Measurements from ENCODE around the gene IL12A. TPM values are rescaled to one million over a fixed set of nuclear protein-coding genes. Genes with fewer than 3 reads are reported as not detected.

IL12A gene
- total and polyA plus RNA-seq, 7 donors, result 0.08 to 0.79 (median 0.31) TPM

DNA sequence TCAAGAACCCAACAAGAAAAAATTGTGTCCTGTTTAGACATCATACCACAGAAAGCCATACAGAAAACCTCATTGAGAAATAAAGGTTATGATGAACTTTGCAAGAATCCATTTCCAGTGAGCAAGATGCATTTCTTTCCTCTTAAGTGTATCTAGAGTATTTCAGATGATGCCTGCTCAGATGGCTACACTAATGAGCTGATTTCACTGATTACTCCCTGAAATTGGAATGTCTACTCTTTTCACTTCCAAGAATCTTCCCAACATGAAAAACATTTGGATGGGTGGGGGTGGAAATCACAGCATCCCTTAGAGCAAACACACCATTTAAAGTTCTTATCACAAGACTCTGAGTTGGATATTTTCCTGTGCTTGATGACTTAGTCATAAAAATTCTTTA, 41.4 kb upstream of the IL12A start:
- intact Hi-C loops (cut with DNase I), result no loop called here
- H3K4me3 ChIP-seq, result no peak overlapping the region
- no peak for DNase-seq
- H3K4me1 ChIP-seq, result no peaks in the 10 kb centered on the region
- H3K27ac ChIP-seq, result no peak overlapping the region
- TF ChIP-seq, protein P1, sequence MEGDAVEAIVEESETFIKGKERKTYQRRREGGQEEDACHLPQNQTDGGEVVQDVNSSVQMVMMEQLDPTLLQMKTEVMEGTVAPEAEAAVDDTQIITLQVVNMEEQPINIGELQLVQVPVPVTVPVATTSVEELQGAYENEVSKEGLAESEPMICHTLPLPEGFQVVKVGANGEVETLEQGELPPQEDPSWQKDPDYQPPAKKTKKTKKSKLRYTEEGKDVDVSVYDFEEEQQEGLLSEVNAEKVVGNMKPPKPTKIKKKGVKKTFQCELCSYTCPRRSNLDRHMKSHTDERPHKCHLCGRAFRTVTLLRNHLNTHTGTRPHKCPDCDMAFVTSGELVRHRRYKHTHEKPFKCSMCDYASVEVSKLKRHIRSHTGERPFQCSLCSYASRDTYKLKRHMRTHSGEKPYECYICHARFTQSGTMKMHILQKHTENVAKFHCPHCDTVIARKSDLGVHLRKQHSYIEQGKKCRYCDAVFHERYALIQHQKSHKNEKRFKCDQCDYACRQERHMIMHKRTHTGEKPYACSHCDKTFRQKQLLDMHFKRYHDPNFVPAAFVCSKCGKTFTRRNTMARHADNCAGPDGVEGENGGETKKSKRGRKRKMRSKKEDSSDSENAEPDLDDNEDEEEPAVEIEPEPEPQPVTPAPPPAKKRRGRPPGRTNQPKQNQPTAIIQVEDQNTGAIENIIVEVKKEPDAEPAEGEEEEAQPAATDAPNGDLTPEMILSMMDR (IDR thresholded peaks at IDR 0.05), result no peak
- H3K27me3 ChIP-seq (ENCODE audit: insufficient read depth in 3 of 3, low read length in 2 of 3), result no peaks in the 10 kb centered on the region
- no peak for ATAC-seq
- H3K9me3 ChIP-seq, result no peaks in the 10 kb centered on the region
- H3K36me3 ChIP-seq (ENCODE audit: insufficient read depth in 1 of 2, low read depth in 1 of 2), result no peaks in the 10 kb centered on the region

DNA sequence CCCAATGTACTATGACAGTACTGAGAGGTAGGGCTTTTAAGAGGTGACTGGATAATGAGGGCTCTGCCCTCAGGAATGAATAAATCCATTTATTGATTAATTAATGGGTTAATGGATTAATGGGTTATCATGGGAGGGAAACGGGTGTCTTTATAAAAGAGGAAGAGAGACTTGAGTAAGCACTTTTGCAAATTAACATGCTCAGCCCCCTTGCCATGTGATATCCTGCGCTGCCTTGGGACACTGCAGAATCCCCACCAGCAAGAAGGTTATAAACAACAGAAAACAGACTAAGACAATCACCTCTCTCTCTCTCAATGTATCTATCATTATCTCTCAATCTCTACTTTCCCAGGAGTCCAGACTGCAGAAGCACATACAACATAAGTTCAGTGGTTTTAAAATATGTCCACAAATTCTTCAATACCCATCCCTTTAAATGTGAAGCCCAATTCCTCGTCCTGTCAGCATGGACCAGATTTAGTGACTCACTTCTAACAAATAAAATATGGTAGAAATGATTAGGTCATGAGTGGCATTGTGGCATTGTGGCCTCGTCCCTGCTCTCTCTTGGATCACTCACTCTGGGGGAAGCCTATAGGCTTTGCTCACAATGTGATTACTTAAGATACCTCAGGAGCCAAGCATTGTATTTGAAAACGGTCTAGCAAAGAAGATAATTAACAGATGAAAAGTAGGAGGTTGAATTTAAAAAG, 40.0 kb upstream of the IL12A start:
- H3K27ac ChIP-seq, result no peak overlapping the region
- no peaks in the 10 kb centered on the region for H3K36me3 ChIP-seq (ENCODE audit: insufficient read depth in 1 of 2, low read depth in 1 of 2)
- no peaks in the 10 kb centered on the region for H3K4me1 ChIP-seq
- WGBS, 3 donors, result 60 to 75% (median 64%) methylated on average over 5 of the region's 5 CpGs
- no peaks in the 10 kb centered on the region for H3K9me3 ChIP-seq
- DNase-seq, result no peak
- H3K4me3 ChIP-seq, result no peak overlapping the region
- ATAC-seq, result no peak
- no peaks in the 10 kb centered on the region for H3K27me3 ChIP-seq (ENCODE audit: insufficient read depth in 3 of 3, low read length in 2 of 3)
- TF ChIP-seq, protein P1 (IDR thresholded peaks at IDR 0.05), result no peak
- intact Hi-C loops (cut with DNase I), result no loop called here

DNA sequence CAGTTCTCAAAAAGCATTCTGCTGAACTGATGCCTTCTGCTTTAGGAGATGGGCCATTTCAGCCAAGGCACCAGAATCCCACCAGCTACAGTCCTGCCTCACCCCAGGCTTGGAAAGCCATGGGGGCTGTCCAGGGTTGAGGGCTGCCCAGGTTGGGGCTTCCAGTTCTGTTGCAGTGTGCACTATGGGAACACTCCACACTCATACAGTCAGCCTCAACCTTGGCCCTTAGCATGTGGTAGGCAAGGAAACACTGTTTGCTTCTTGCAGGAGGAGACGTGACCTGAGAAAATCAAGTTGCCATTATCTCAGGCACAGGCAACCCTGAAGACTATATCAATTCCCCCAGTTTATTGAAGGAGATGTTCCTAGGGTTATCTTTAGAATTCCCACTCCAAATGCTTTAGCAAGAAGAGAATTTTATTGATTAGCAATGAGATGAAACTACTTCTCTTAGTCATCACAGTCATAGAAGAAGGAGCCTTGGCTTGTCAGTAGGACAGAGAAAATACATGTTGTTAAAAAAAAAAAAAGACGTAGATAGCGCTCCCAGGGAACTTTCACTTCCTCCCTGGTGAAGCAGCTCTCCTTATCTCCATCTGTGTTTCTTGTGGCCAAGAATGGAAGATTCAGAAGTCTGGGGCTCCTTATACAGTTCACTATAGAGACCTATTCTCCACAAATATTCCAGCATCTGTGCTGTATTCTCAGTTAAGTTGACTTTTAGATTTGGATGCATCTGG, 38.3 kb upstream of the IL12A start:
- intact Hi-C loops (cut with DNase I), result no loop called here
- no peak for ATAC-seq
- 74 to 80% (median 76%) methylated on average over 3 of the region's 3 CpGs for WGBS, 3 donors

DNA sequence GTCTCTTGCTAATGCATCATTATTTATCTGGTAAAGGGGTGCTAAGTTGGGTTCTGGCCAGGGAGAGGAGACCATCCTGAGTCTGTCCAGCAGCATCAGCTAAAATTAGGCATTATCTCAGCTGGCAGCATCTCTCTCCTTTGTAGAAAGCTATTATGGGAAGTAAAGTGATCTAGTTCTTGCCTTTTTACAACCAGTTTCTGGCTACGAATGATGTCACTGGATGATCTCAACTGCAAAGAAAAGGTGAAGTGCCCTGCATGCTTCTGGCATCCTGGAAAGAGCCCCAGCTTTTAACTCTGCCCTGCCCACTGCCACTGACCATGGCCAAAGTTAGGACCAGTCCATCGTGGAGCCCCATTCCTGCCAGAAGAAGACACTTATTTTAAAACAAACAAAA, 37.1 kb upstream of the IL12A start:
- DNase-seq (no peak), ATAC-seq (no peak)
- Histone ChIP-seq H3K4me1 (no peaks in the 10 kb centered on the region), H3K27me3 (ENCODE audit: insufficient read depth in 3 of 3, low read length in 2 of 3) (no peaks in the 10 kb centered on the region), H3K27ac (no peak overlapping the region), H3K9me3 (no peaks in the 10 kb centered on the region), H3K36me3 (ENCODE audit: insufficient read depth in 1 of 2, low read depth in 1 of 2) (no peaks in the 10 kb centered on the region), H3K4me3 (no peak overlapping the region)
- WGBS, 3 donors, result 59 to 74% (median 63%) methylated on average over 2 of the region's 2 CpGs
- intact Hi-C loops (cut with DNase I), result no loop called here
- TF ChIP-seq, protein P1 (IDR thresholded peaks at IDR 0.05), result no peak

More for the DNA sequence above, 38.3 kb upstream of the IL12A start:
- Histone ChIP-seq H3K36me3 (ENCODE audit: insufficient read depth in 1 of 2, low read depth in 1 of 2) (no peaks in the 10 kb centered on the region), H3K9me3 (no peaks in the 10 kb centered on the region), H3K27ac (no peak overlapping the region), H3K4me3 (no peak overlapping the region), H3K4me1 (no peaks in the 10 kb centered on the region), H3K27me3 (ENCODE audit: insufficient read depth in 3 of 3, low read length in 2 of 3) (no peaks in the 10 kb centered on the region)
- no peak for DNase-seq
- TF ChIP-seq, protein P1 (IDR thresholded peaks at IDR 0.05), result no peak
